Activated naive CD4-positive, alpha-beta T cell (primary cell): ENCODE measurements around the gene INSYN2B.
"Not testable (repeated sequence)": the region's sequence is repeated elsewhere in the genome, so short reads cannot be mapped to it uniquely, and the experiment has no call there.

ENCODE experiments used
- DNase-seq, 4 experiments: peaks; one replicate each; lab custom pipeline; 2025; lab: John Stamatoyannopoulos, UW

The INSYN2B gene

GRCh38 chr5:169848792-169849191 is 131.5 kb downstream of the INSYN2B start:
- DNase-seq, result no peak

GRCh38 chr5:169848271-169848670 is 132.0 kb downstream of the INSYN2B start:
- DNase-seq, result no peak

- no peak for DNase-seq
Observed at GRCh38 chr5:169847519-169847918, 132.8 kb downstream of the INSYN2B start.

DNA sequence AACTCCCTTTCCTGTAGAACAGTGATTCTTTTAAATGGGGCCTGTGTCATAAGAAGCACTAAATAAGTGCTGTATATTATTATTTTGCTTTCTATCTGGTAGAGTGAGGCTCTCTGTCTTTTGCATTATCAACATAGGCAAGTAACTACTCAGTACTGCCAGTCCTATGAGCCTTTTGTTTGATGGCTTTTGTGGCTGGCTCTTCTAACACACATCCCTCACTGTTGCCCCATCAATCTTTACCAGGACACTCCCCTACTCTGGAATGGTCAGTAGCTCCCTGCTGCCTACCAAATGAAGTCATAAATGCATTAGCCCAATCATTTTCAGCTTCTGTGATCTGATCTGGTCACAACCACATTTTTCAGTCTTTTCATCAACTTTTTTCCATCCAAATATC is 137.6 kb downstream of the INSYN2B start:
- no peak for DNase-seq

DNA sequence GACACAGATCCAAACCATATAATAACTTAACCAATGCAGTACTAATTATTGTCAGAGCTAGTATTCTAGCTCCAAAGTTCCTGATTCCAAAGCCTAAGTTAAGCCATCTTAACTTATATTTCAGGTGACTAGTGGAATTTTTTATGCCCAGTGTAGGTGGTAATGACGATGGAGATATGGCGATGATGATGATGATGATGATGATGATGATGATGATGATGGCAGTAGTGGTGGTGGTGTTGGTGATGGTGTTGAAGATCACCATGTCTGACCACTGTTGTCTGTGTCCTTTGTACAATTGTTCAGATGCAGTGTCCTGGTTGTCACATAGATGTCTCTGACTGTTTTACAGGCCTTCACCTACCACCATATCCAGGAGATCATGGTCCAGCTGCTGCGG is 139.9 kb downstream of the INSYN2B start:
- DNase-seq, result no peak

GRCh38 chr5:169838688-169839087 is 141.6 kb downstream of the INSYN2B start:
- DNase-seq, result no peak

DNA sequence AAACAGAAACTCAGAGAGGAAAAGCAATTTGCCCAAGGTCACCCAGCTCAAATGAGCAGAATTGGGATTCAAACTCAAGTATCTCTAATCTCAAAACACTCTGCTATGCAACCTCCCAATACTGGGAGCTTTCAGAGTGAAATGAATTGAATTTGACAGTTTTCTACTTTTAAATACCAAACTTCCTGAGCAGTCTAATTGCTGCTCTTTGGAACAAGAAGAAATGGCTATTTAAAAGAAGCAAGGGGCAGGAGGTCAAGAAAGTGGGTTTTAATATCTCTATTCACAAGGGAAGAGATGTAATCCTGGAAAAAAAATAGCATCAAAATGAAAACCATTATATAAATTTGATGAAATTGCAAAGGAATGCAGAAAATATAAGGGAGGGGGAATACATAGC is 142.6 kb downstream of the INSYN2B start:
- no peak for DNase-seq

DNA sequence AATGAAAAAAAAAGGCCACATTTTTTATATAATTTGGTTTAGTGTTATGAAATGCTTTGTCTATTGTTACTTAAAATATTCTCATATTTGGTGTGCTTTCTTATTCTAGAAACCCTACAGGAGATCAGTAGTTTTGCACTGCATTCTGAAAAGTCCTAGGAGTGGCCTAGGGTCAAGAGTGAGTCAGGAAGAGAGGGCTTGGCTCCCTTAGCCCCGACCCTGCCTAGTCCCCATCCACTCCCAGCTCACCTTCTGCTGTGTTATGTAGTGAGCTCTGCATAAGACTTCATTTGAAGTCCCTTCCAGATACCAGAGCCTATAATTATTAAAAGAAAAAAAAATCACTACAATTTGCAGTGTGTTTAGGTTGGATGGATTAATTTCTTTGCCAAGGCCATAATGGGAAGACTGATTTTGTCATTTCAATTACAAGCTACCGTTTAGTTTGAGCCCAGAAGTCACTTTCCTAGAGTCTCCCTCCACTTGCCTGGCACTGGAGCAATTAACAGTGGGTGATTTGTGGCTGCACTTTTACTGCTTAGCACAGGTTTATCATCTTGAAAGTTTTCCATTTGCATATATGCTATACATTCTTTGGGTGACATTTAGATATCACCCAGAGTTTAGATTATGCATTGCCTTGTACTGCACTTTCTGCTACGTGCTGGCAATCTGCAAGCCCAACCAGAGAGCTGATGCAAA is 143.3 kb downstream of the INSYN2B start:
- no peak for DNase-seq

DNA sequence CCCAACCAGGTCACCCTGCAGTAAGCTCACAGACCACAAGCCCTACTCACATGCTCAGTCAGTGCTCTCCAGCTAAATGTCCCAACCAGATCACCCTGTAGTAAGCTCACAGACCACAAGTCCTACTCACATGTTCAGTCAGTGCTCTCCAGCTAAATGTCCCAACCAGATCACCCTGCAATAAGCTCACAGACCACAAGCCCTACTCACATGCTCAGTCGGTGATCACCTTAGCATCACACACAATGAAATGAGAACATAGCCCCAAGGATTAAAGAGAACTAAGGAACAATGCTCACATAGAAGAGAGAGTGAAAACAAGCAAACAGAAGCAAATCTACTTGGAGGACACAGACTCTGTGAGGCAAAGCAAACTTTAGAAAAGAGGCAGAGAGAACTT is 145.8 kb downstream of the INSYN2B start:
- not testable (repeated sequence) for DNase-seq

DNA sequence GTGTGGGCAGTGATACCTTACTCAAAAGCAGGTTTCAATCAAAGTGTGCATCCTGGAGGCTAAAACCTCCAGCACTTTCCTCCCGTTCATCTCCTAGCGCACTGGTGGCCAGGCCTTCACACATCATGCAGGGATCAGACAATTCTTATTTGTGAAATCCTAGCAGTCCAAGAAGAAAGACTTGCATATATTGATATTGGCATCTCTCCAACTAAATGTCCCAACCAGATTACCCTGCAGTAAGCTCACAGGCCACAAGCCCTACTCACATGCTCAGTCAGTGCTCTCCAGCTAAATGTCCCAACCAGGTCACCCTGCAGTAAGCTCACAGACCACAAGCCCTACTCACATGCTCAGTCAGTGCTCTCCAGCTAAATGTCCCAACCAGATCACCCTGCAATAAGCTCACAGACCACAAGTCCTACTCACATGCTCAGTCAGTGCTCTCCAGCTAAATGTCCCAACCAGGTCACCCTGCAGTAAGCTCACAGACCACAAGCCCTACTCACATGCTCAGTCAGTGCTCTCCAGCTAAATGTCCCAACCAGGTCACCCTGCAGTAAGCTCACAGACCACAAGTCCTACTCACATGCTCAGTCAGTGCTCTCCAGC is 146.5 kb downstream of the INSYN2B start:
- DNase-seq, result not testable (repeated sequence)

DNA sequence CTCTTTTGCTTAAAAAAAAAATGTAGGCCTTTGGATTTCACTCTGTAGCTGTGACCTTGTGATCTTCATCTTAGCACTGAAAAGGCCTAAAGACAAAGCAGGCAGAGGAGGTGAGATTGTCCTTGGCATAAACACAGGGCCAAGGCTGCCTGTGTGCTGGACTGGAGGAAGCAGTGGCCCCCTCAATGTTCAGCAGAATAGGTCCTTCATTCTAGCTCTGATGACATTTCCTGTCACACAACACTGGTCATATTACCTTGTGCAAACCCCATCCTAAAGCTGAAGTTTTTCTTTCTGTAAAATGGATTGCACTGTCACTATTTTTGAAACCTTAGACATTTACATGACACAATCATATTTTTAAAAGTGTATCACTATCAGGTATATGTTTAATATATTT is 147.4 kb downstream of the INSYN2B start:
- no peak for DNase-seq

DNA sequence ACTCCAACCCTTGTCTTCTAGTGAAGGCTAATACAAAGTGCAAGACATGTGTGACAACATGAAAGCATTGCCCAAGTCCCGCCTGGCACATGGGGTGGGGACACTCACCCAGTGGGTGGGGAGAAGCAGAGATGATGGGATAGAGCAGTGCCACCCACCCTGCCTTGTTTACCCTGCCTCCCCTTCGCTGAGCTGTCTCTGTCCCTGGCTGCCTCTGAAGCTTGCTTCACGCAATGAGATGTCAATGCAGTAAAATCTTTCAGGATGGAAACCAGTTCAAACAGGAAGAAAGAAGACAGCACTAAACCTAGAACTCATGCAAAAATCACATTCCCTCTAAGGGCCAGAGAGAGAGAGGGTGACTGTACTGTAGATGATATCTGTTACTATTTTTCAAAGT is 148.0 kb downstream of the INSYN2B start:
- DNase-seq, result no peak

DNA sequence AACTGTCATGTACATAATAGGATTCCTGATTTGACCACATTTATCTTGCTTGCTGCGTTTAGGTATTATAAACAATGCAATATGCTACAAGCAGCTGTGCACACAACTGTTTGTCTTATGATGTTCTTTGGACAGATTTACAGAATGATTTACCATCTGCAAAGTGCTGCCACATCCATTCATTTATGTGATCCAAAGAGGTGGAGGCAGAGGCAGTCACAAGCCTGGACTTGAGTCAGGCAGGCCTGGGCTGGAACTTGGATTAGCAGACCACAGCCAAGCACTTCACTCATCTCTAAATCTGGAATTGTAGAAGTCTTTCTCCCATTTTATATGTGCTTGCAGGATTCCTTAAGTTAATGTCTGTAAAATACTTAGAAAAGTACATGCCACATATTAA is 149.0 kb downstream of the INSYN2B start:
- no peak for DNase-seq

DNA sequence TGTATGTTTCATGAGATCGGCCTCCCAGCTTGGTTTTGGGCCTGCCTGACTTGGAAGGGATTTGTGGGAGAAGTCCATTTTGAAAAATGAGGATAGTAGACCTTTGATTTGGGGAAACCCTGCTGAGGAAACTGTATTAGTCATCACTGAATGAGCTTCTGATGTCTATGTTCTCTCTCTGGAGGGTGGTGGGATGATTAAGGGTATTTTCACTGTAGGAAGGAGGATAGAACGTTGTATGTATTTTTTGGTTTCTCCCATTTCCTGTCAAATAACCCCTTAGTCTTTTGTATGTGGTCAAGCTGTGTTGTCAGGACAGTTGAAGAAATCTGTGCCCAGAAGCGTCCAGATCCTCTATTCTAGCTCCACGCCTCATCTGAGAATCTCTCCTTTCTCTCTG is 151.9 kb downstream of the INSYN2B start:
- no peak for DNase-seq

GRCh38 chr5:169827769-169828168 is 152.5 kb downstream of the INSYN2B start:
- no peak for DNase-seq

- no peak for DNase-seq
Observed at GRCh38 chr5:169826618-169827017, 153.7 kb downstream of the INSYN2B start.

DNA sequence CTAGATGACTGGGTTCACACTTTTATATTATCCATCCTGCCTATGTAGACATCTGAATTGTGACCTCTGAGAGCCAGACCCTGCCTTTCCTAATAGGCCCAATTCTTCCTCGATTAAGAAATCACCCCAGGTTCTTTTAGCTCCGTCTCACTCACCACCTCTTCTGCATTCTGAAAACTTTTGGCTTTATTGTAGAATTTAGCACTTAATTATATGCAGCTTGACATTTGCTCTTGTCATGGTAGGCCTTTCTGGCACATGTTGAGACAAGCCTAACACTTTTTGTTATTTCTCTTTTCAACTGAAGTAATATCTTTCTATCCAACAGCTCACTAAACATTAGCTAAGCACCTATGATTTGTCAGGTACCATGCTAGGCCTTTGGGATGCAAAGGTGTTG is 163.3 kb downstream of the INSYN2B start:
- no peak for DNase-seq

- DNase-seq, result no peak
Observed at GRCh38 chr5:169814522-169814921, 165.8 kb downstream of the INSYN2B start.
